Measurements from ENCODE around the gene KRTAP10-3. TPM values are rescaled to one million over a fixed set of nuclear protein-coding genes. Genes with fewer than 3 reads are reported as not detected.

Gene KRTAP10-3
- total RNA-seq, 3 donors from 2014 or later: not detected

DNA sequence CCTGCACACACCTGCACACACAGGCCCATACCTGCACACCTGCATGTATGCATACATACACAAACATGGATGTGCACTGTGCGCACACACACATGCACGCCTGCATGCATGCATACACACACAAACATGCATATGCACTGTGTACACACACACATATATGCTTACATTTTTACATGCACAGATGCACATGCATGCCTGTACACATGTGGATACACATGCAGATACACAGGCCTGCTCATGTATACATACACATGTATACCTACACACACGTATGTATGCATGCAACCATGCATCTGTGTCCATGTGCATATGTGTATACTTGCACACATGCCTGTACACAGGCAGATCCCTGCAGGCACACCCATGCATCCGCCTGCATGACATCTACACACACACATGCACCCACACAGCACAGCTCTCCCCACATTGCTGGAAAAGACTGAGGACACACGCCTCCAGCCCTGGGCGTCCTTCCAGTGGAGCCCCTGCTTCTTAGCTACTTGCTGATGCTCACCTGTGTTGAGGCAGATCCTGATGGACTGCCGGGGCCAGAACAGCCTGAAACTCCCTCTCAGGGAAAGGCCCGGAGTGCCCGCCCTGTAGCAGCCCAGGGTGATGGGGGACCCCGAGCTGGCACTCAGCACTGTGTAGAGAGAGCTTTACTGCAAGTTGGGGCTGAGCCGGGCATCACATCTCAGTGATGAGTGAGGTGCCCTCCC lies 47.2 kb downstream of the KRTAP10-3 start:
- TF ChIP-seq POLR2AphosphoS5 (IDR thresholded peaks at IDR 0.05): no peak
- no peak for TF ChIP-seq POLR2A (IDR thresholded peaks at IDR 0.05)
- TF ChIP-seq, protein P1, sequence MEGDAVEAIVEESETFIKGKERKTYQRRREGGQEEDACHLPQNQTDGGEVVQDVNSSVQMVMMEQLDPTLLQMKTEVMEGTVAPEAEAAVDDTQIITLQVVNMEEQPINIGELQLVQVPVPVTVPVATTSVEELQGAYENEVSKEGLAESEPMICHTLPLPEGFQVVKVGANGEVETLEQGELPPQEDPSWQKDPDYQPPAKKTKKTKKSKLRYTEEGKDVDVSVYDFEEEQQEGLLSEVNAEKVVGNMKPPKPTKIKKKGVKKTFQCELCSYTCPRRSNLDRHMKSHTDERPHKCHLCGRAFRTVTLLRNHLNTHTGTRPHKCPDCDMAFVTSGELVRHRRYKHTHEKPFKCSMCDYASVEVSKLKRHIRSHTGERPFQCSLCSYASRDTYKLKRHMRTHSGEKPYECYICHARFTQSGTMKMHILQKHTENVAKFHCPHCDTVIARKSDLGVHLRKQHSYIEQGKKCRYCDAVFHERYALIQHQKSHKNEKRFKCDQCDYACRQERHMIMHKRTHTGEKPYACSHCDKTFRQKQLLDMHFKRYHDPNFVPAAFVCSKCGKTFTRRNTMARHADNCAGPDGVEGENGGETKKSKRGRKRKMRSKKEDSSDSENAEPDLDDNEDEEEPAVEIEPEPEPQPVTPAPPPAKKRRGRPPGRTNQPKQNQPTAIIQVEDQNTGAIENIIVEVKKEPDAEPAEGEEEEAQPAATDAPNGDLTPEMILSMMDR (IDR thresholded peaks at IDR 0.05): no peak
- Histone ChIP-seq H3K36me3 (no peaks in the 10 kb centered on the region), H3K4me3 (no peak overlapping the region), H3K9me3 (no peaks in the 10 kb centered on the region), H3K27ac (no peak overlapping the region), H3K27me3 (peaks cover 4 to 24% of the 10 kb centered on the region in 2 donors), H3K4me1 (no peaks in the 10 kb centered on the region)
- no peak for DNase-seq (ENCODE audit: low spot score in 2 of 2)
- intact Hi-C loops (cut with DNase I; ENCODE audit: low total_unique reads): no loop called here

DNA sequence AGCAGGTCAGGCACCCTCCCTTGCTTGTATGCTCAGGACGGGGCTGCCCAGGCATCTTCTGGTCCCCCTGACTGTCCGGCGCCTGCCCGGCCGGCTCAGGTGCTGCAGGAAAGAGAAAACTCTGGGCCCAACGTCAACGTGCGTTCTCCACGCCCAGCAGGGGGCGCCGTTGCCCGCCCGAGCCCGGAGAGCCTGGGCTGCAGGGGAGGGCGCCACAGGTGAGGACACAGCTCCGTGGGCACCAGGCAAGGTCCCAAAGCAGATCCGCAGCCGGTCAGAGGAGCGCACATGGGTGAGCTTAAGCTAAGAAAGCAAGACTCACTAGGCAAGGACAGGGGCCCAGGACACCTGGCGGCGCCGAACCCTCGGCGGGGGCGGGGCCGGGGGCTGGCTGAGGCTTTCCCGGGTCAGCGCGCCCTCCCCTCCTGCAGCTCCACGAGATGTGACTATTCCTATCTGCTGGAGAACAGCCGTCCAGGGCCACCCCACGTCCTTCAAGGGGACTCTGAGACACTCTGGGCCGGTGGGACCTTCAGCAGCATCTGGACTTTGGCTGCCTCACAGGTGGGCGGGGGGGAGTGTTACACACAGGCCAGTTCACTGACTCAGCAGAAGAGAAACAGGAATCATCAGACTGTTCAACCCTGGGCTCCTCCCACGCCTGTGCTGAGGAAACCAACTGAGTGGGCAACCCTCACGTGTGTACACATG lies 47.9 kb downstream of the KRTAP10-3 start:
- intact Hi-C loops (cut with DNase I; ENCODE audit: low total_unique reads): no loop called here
- H3K27me3 ChIP-seq: peaks cover 4 to 24% of the 10 kb centered on the region in 2 donors

DNA sequence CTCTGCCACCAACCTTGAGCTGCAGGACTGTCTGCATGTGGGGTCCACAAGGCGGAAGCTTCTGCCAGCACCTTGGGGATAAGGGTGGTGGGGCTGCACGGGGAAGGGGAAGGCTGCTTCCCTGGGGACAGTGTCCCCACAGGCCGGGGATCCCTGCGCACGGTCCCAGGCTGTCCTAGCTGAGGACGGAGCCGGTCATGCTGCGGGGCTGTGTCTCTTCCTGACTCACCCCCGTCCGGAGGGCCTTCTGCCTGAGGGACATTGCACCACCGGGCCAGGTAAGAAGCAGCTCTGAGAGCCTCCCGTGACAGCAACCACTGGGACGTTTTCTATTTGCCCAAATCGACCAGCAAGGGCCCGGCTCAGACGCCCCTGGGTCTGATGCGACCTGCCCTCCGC lies 48.5 kb downstream of the KRTAP10-3 start:
- intact Hi-C loops (cut with DNase I; ENCODE audit: low total_unique reads): no loop called here
- H3K27ac ChIP-seq: no peak overlapping the region
- DNase-seq (ENCODE audit: low spot score in 2 of 2): no peak
- no peaks in the 10 kb centered on the region for H3K4me1 ChIP-seq
- peaks cover 4 to 24% of the 10 kb centered on the region in 2 donors for H3K27me3 ChIP-seq
- no peaks in the 10 kb centered on the region for H3K36me3 ChIP-seq
- H3K9me3 ChIP-seq: no peaks in the 10 kb centered on the region
- no peak for TF ChIP-seq POLR2A (IDR thresholded peaks at IDR 0.05)
- TF ChIP-seq, protein P1 (IDR thresholded peaks at IDR 0.05): no peak
- TF ChIP-seq POLR2AphosphoS5 (IDR thresholded peaks at IDR 0.05): no peak
- H3K4me3 ChIP-seq: peak overlapping the region in 1 of 3 donors; percentile 51

More for the DNA sequence above, 47.9 kb downstream of the KRTAP10-3 start:
- H3K4me1 ChIP-seq: no peaks in the 10 kb centered on the region
- H3K4me3 ChIP-seq: peak overlapping the region in 2 of 3 donors; percentile 3 to 51
- DNase-seq (ENCODE audit: low spot score in 2 of 2): peak; percentile 28 to 66
- no peaks in the 10 kb centered on the region for H3K9me3 ChIP-seq
- no peak overlapping the region for H3K27ac ChIP-seq
- TF ChIP-seq POLR2AphosphoS5 (IDR thresholded peaks at IDR 0.05): no peak
- TF ChIP-seq, protein P1 (IDR thresholded peaks at IDR 0.05): peak; percentile 54 to 72 (median 62)
- H3K36me3 ChIP-seq: no peaks in the 10 kb centered on the region

DNA sequence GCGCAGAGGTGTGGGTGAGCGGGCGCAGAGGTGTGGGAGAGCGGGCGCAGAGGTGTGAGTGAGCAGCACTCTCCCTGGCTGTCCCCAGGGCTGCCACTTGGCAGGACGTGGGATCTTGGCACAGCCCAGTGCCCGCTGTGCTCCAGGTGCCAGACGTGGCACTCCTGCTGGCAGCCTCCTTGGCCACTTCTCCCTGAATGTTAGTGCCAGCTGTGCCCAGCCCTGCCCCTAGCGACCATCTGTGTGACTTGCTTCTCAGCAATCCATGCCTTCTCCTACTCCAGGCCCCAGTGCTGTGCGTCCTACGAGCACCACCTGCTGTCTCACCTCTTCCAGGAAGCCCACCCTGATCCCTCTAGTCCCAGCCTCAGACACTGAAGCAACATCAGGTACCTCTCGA lies 49.1 kb downstream of the KRTAP10-3 start:
- intact Hi-C loops (cut with DNase I; ENCODE audit: low total_unique reads): no loop called here

More for the DNA sequence above, 49.1 kb downstream of the KRTAP10-3 start:
- peak; percentile 77 to 87 for DNase-seq (ENCODE audit: low spot score in 2 of 2)
- TF ChIP-seq POLR2AphosphoS5 (IDR thresholded peaks at IDR 0.05) (no peak), POLR2A (IDR thresholded peaks at IDR 0.05) (no peak)
- TF ChIP-seq, protein P1 (IDR thresholded peaks at IDR 0.05): peak; percentile 35 to 68 (median 43)
- no peaks in the 10 kb centered on the region for H3K4me1 ChIP-seq
- H3K36me3 ChIP-seq: no peaks in the 10 kb centered on the region
- no peak overlapping the region for H3K27ac ChIP-seq
- peaks cover 4 to 24% of the 10 kb centered on the region in 2 donors for H3K27me3 ChIP-seq
- no peak overlapping the region for H3K4me3 ChIP-seq
- H3K9me3 ChIP-seq: no peaks in the 10 kb centered on the region

Data from breast epithelium (tissue), 4 donors.